ENCODE data around the gene CYP1A2.

GRCh38 chr15:74783808-74784175, 35.1 kb downstream of the CYP1A2 start:
- no peak for TF ChIP-seq CTCF (conservative IDR thresholded peaks at IDR 0.05 in 1 of 2, IDR thresholded peaks at IDR 0.05 in 1 of 2; ENCODE audit: extremely low read depth in 1 of 2, insufficient read depth in 1 of 2, low read depth in 1 of 2, low read length in 2 of 2)
- no peak for TF ChIP-seq EZH2 (IDR thresholded peaks at IDR 0.05; ENCODE audit: borderline replicate concordance, low read length)

All from mammary epithelial cell (primary cell).